GM12878 (cell line): ENCODE data around the gene SMIM35. TPM values are rescaled to one million over a fixed set of nuclear protein-coding genes. Genes with fewer than 3 reads are reported as not detected.

Experiments
- ATAC-seq: fragments of 200-7000 bp; cut with Tn5 transposase; 3 replicates; pipeline ENCODE4 v1.9.1; 2020; ENCODE audit warnings: mild to moderate bottlenecking, moderate library complexity
- BruUV-seq: library from RNA; stranded (reverse); fragments of 400-500 nt; replicated peaks from 2 replicates; lab custom pipeline; 2021; lab: Mats Ljungman, UMichigan
- CTCF ChIA-PET: fragments of 300-600 bp; sonication (Branson Sonifier 250); formaldehyde crosslinking; extraction: SDS; loops from one replicate; lab custom pipeline; 2021; ENCODE audit warnings: inconsistent platforms; lab: Yijun Ruan, JAX
- POLR2A ChIA-PET: fragments of 350-600 bp; formaldehyde crosslinking; extraction: SDS; loops from one replicate; lab custom pipeline; 2021; ENCODE audit warnings: inconsistent platforms; lab: Charles Lee
- RAD21 ChIA-PET: fragments of 300-600 bp; sonication (Branson Sonifier 250); formaldehyde crosslinking; loops from one replicate; lab custom pipeline; 2023; ENCODE audit warnings: antibody characterized with exemption; ENCODE audit not compliant: unreplicated experiment; lab: Charles Lee
- SMC1A ChIA-PET: fragments of 300-600 bp; sonication (Branson Sonifier 250); formaldehyde crosslinking; loops from one replicate; lab custom pipeline; 2023; ENCODE audit not compliant: unreplicated experiment, uncharacterized antibody; lab: Charles Lee
- DNase-seq: peaks from one replicate; pipeline ENCODE4 v3.0.0-alpha.2; 2011; ENCODE audit warnings: low read depth, low spot score
- FAIRE-seq: peaks from 3 replicates; lab custom pipeline; 2011; peaks lifted over from hg19 to GRCh38; lab: Jason Lieb, UNC
- H2AFZ ChIP-seq: 2 replicates; pipeline ENCODE4 v1.6.0; 2011; ENCODE audit warnings: low read depth, low read length, control low read depth; ENCODE audit not compliant: control insufficient read depth
- H3K27ac ChIP-seq: 2 replicates; pipeline ENCODE4 v1.5.1; 2011; ENCODE audit warnings: control low read depth; ENCODE audit not compliant: control insufficient read depth, insufficient read depth
- H3K27me3 ChIP-seq, 2 experiments: replicated peaks in 1 of 2; 2 replicates each; pipeline versions ENCODE4 v1.6.0 to v1.6.1; 2011; ENCODE audit warnings: low read length in 1 of 2; ENCODE audit not compliant: control insufficient read depth in 2 of 2, insufficient read depth in 2 of 2
- H3K36me3 ChIP-seq, 2 experiments: 2 replicates each; pipeline ENCODE4 v1.5.1; 2011; ENCODE audit warnings: low read length in 1 of 2; ENCODE audit not compliant: control insufficient read depth in 2 of 2, insufficient read depth in 2 of 2
- H3K4me1 ChIP-seq: 2 replicates; pipeline ENCODE4 v1.6.1; 2011; ENCODE audit warnings: mild to moderate bottlenecking, low read length, moderate library complexity, mixed read lengths; ENCODE audit not compliant: control insufficient read depth, insufficient read depth
- H3K4me2 ChIP-seq: 2 replicates; pipeline ENCODE4 v1.6.0; 2011; ENCODE audit warnings: control low read depth; ENCODE audit not compliant: control insufficient read depth, insufficient read depth
- H3K4me3 ChIP-seq: fragments of 200-600 bp; sonication (generic); 2 replicates; pipeline ENCODE4 v1.5.1; 2016
- H3K79me2 ChIP-seq: 2 replicates; pipeline ENCODE4 v1.6.0; 2011; ENCODE audit warnings: low read length; ENCODE audit not compliant: control insufficient read depth, insufficient read depth
- H3K9ac ChIP-seq: 2 replicates; pipeline ENCODE4 v1.8.0; 2011; ENCODE audit warnings: low read length, control low read depth, mixed read lengths; ENCODE audit not compliant: control insufficient read depth, insufficient read depth
- H3K9me3 ChIP-seq: replicated peaks from 3 replicates; pipeline ENCODE4 v1.5.1; 2011; ENCODE audit warnings: mild to moderate bottlenecking, low read length; ENCODE audit not compliant: control insufficient read depth, insufficient read depth
- H4K20me1 ChIP-seq: 2 replicates; pipeline ENCODE4 v1.6.0; 2011; ENCODE audit not compliant: control insufficient read depth, insufficient read depth
- ESRRA ChIP-seq: IDR thresholded peaks from 2 replicates; pipeline ENCODE4 v1.6.1; 2012; ENCODE audit warnings: mild to moderate bottlenecking, low read length, improper control_type of control experiment
- FOS ChIP-seq: IDR thresholded peaks from 3 replicates; pipeline ENCODE4 v1.6.1; 2011; ENCODE audit warnings: borderline replicate concordance; ENCODE audit not compliant: insufficient read length; ENCODE audit errors: extremely low read depth
- GABPA ChIP-seq: IDR thresholded peaks from 2 replicates; pipeline ENCODE4 v1.6.1; 2014; ENCODE audit warnings: antibody characterized with exemption, low read depth, mild to moderate bottlenecking, inconsistent platforms
- IKZF2 ChIP-seq, 2 experiments: fragments of 450-650 bp; IDR thresholded peaks; 2 replicates each; pipeline ENCODE4 v1.6.1; 2017; ENCODE audit warnings: mild to moderate bottlenecking in 2 of 2, moderate library complexity in 2 of 2
- JUNB ChIP-seq: IDR thresholded peaks from 2 replicates; pipeline ENCODE4 v1.6.1; 2016; ENCODE audit warnings: antibody characterized with exemption, mild to moderate bottlenecking
- MAX ChIP-seq: IDR thresholded peaks from 2 replicates; pipeline ENCODE4 v1.6.1; 2012; ENCODE audit warnings: low read depth, low read length, improper control_type of control experiment
- NFXL1 ChIP-seq: fragments of 450-650 bp; IDR thresholded peaks from 2 replicates; pipeline ENCODE4 v1.6.1; 2017; ENCODE audit warnings: antibody characterized with exemption, mild to moderate bottlenecking, borderline replicate concordance
- NFYB ChIP-seq: IDR thresholded peaks from 2 replicates; pipeline ENCODE4 v1.6.1; 2011; ENCODE audit warnings: low read depth, mild to moderate bottlenecking, low read length, improper control_type of control experiment, moderate library complexity; ENCODE audit not compliant: insufficient read depth
- POLR2AphosphoS2 ChIP-seq: IDR thresholded peaks from 2 replicates; pipeline ENCODE4 v1.6.1; 2011; ENCODE audit warnings: low read depth, mild to moderate bottlenecking, low read length, improper control_type of control experiment, moderate library complexity
- RCOR1 ChIP-seq: conservative IDR thresholded peaks from 2 replicates; pipeline ENCODE4 v1.6.1; 2012; ENCODE audit warnings: low read depth, low read length, improper control_type of control experiment
- RUNX3 ChIP-seq: IDR thresholded peaks from 2 replicates; pipeline ENCODE4 v1.6.1; 2012; ENCODE audit warnings: low read length, inconsistent platforms
- SMC3 ChIP-seq: IDR thresholded peaks from 2 replicates; pipeline ENCODE4 v1.6.1; 2011; ENCODE audit warnings: low read length, improper control_type of control experiment, borderline replicate concordance
- STAT1 ChIP-seq: fragments of 450-650 bp; conservative IDR thresholded peaks from 2 replicates; pipeline ENCODE4 v1.6.1; 2014; ENCODE audit warnings: antibody characterized with exemption, mild to moderate bottlenecking
- SUZ12 ChIP-seq: fragments of 200-600 bp; sonication (generic); IDR thresholded peaks from one replicate; pipeline ENCODE4 v1.6.1; 2018; ENCODE audit warnings: antibody characterized with exemption, mild to moderate bottlenecking; ENCODE audit not compliant: unreplicated experiment
- TAF1 ChIP-seq: IDR thresholded peaks from 2 replicates; pipeline ENCODE4 v1.6.1; 2011; ENCODE audit warnings: mild to moderate bottlenecking, low read depth, low read length, borderline replicate concordance
- ZBTB4 ChIP-seq: fragments of 450-650 bp; formaldehyde crosslinking; IDR thresholded peaks from 2 replicates; pipeline ENCODE4 v1.4.0; 2022; ENCODE audit warnings: mild to moderate bottlenecking, moderate library complexity
- ZNF24 ChIP-seq: fragments of 450-650 bp; IDR thresholded peaks from 2 replicates; pipeline ENCODE4 v1.6.1; 2017; ENCODE audit warnings: antibody characterized with exemption, mild to moderate bottlenecking
- WGBS: methylation state at CpG from one replicate; pipeline ENCODE4 v1.1.6; 2016; ENCODE audit warnings: low lambda C conversion rate; ENCODE audit not compliant: insufficient replicate concordance, insufficient coverage; ENCODE audit errors: missing lambda C conversion rate; 5-methylcytosine and 5-hydroxymethylcytosine counted together
- in situ Hi-C: fragments of 300-500 bp; cut with MboI; formaldehyde crosslinking; loops from 9 replicates; pipeline ENCODE4 v1.14.3; 2018; ENCODE audit warnings: mixed read lengths
- intact Hi-C: fragments of 100-400 bp; cut with micrococcal nuclease; formaldehyde crosslinking; loops from one replicate; pipeline ENCODE4 v1.14.2; 2022; ENCODE audit not compliant: unreplicated experiment
- polyA plus RNA-seq, 11 experiments: library from polyadenylated mRNA; depleted of rRNA in 4 of 11; unstranded in 6 of 11; stranded (reverse) in 5 of 11; fragments of >200 nt; fragmentation: Nextera tagmentation in 4 of 11; fragmentation: Illumina TruSeq in 1 of 11; extraction: Ambion mirVana in 4 of 11; extraction: Trizol in 1 of 11; gene quantifications; 1 replicate in 1 of 11; 2 replicates in 10 of 11; pipeline versions ENCODE4 v1.2.1 to v1.2.3, GENCODE V29; 2011 to 2016; ENCODE audit warnings: inconsistent platforms in 2 of 11, missing spikeins in 2 of 11, low read depth in 1 of 11
- total RNA-seq, 4 experiments: library from RNA; depleted of rRNA in 3 of 4; stranded (reverse); fragments of >200 nt in 3 of 4; fragmentation: Illumina TruSeq in 1 of 4; extraction: Trizol in 1 of 4; gene quantifications; 2 replicates each; pipeline versions ENCODE4 v1.2.1 to v1.2.3, GENCODE V29; 2013 to 2021
- TF ChIP-seq, protein P1 (sequence below): IDR thresholded peaks from 2 replicates; pipeline ENCODE4 v1.6.1; 2011; ENCODE audit warnings: borderline replicate concordance, low read depth, mild to moderate bottlenecking, moderate library complexity, low read length; ENCODE audit not compliant: insufficient read depth, poor library complexity, severe bottlenecking

The SMIM35 gene
- total and polyA plus RNA-seq, 10 of the 15 experiments (the other 5 are each of a cell fraction or from before 2014, with no cell fraction given), result 0.02 to 1.1 (median 0.05) TPM; not detected in 5

- ChIA-PET CTCF (interaction anchor here (1.0 to 1.4 kb wide), 3 partner anchors 9 to 94 kb away, joined by 3 to 4 read pairs (median 3); no protein-coding TSS in a partner anchor), SMC1A (no interaction called here), POLR2A (no interaction called here), RAD21 (no interaction called here)
- ATAC-seq (no peak), FAIRE-seq (no peak), DNase-seq (no peak)
- H3K9me3 ChIP-seq, result no peaks in the 10 kb centered on the region
- BruUV-seq, result no TSS peak
- no peak overlapping the region for H3K4me2 ChIP-seq
- no peaks in the 10 kb centered on the region for H3K4me1 ChIP-seq
- no peak overlapping the region for H3K27ac ChIP-seq
- H3K4me3 ChIP-seq, result no peak overlapping the region
- no peaks in the 10 kb centered on the region for H4K20me1 ChIP-seq
- WGBS, result 64% methylated on average over 6 of the region's 6 CpGs
- in situ Hi-C loops, result no loop called here
- H3K79me2 ChIP-seq, result no peaks in the 10 kb centered on the region
- no peaks in the 10 kb centered on the region for H3K36me3 ChIP-seq
- TF ChIP-seq RCOR1 (no peak), TAF1 (no peak), MAX (no peak), RUNX3 (no peak), ZNF24 (no peak), ESRRA (no peak), POLR2AphosphoS2 (no peak), SUZ12 (no peak), IKZF2 (IDR thresholded peaks at IDR 0.05) (no peak), NFYB (no peak), NFXL1 (no peak), STAT1 (no peak), ZBTB4 (CRISPR knock-in tag) (no peak), FOS (no peak), GABPA (no peak), JUNB (no peak), SMC3 (no peak)
- TF ChIP-seq, protein P1, sequence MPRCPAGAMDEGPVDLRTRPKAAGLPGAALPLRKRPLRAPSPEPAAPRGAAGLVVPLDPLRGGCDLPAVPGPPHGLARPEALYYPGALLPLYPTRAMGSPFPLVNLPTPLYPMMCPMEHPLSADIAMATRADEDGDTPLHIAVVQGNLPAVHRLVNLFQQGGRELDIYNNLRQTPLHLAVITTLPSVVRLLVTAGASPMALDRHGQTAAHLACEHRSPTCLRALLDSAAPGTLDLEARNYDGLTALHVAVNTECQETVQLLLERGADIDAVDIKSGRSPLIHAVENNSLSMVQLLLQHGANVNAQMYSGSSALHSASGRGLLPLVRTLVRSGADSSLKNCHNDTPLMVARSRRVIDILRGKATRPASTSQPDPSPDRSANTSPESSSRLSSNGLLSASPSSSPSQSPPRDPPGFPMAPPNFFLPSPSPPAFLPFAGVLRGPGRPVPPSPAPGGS, result no peak
- H3K9ac ChIP-seq, result no peak overlapping the region
- H3K27me3 ChIP-seq, result peaks cover 0 to 2% of the 10 kb centered on the region in 2 experiments; a peak in 2 of 4 replicates
- intact Hi-C loops, result no loop called here
- no peak overlapping the region for H2AFZ ChIP-seq
Observed at GRCh38 chr11:118104491-118104890, 17.7 kb upstream of the SMIM35 start.
